Astrocyte of the spinal cord (primary cell): ENCODE results near the gene RPS21.

ENCODE experiments used
- DNase-seq: peaks from one replicate; pipeline ENCODE4 v3.0.0; 2011; ENCODE audit warnings: low read depth, low spot score
- H3K4me3 ChIP-seq: 2 replicates; pipeline ENCODE4 v1.5.1; 2011; ENCODE audit warnings: low read depth, mild to moderate bottlenecking, low read length, moderate library complexity
- in situ Hi-C: cut with HindIII; loops from 2 replicates; pipeline ENCODE4 v1.10.0; 2017; ENCODE audit warnings: low sequenced_read_pairs
- TF ChIP-seq, protein P1 (sequence below): IDR thresholded peaks from 2 replicates; pipeline ENCODE4 v1.5.1; 2012; ENCODE audit warnings: low read depth, mild to moderate bottlenecking, low read length, inconsistent platforms

Gene RPS21

DNA sequence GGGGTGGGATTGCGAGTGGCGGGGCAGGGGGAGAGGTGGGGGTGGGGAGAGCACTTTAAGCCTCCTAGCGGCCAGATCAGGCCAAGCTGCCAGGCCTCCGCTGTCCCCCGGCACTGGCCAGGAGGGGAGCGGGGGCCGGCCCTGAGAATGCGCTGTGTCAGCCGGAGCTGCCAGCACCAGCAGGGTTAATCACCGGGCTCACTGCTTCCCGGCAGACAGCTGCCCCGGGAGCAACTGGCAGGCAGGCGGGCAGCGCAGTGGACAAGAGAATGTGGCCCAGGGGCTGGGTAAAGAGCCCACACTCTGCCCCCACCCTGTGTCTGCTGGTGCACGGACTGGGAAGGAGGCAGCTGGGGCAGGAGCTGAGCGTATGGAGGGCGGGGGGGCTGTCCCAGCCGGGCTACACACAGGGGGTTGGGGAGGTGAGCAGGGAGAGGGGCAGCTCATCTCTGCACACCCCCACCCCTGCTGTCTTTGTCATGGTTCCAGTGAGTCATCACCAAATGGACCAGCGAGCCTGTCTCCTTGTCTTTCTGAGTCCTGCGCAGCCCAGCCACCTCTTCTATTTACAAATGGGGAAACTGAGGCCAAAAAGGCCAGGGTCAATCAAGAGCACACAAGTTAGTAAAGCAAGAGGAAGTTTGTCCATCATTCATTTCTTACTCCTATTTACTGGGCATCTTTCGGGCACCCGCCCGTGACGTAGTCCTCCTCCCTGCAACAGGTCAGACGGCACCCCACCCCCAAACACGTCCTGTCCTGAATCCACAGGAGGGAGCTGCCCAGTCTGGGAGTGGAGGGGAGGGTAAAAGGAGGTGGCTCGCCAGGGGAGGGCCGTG lies 17.7 kb upstream of the RPS21 start:
- TF ChIP-seq, protein P1, sequence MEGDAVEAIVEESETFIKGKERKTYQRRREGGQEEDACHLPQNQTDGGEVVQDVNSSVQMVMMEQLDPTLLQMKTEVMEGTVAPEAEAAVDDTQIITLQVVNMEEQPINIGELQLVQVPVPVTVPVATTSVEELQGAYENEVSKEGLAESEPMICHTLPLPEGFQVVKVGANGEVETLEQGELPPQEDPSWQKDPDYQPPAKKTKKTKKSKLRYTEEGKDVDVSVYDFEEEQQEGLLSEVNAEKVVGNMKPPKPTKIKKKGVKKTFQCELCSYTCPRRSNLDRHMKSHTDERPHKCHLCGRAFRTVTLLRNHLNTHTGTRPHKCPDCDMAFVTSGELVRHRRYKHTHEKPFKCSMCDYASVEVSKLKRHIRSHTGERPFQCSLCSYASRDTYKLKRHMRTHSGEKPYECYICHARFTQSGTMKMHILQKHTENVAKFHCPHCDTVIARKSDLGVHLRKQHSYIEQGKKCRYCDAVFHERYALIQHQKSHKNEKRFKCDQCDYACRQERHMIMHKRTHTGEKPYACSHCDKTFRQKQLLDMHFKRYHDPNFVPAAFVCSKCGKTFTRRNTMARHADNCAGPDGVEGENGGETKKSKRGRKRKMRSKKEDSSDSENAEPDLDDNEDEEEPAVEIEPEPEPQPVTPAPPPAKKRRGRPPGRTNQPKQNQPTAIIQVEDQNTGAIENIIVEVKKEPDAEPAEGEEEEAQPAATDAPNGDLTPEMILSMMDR, result peak; percentile 53
- H3K4me3 ChIP-seq, result no peak overlapping the region
- DNase-seq, result peak; percentile 57
- in situ Hi-C loops, result no loop called here

GRCh38 chr20:62369815-62370114 lies 17.1 kb upstream of the RPS21 start:
- TF ChIP-seq, protein P1, result no peak
- in situ Hi-C loops, result no loop called here
- DNase-seq, result no peak
- H3K4me3 ChIP-seq, result no peak overlapping the region

GRCh38 chr20:62370115-62370806 lies 16.6 kb upstream of the RPS21 start:
- H3K4me3 ChIP-seq, result no peak overlapping the region
- DNase-seq, result peak; percentile 78
- TF ChIP-seq, protein P1, result no peak
- in situ Hi-C loops, result no loop called here

DNA sequence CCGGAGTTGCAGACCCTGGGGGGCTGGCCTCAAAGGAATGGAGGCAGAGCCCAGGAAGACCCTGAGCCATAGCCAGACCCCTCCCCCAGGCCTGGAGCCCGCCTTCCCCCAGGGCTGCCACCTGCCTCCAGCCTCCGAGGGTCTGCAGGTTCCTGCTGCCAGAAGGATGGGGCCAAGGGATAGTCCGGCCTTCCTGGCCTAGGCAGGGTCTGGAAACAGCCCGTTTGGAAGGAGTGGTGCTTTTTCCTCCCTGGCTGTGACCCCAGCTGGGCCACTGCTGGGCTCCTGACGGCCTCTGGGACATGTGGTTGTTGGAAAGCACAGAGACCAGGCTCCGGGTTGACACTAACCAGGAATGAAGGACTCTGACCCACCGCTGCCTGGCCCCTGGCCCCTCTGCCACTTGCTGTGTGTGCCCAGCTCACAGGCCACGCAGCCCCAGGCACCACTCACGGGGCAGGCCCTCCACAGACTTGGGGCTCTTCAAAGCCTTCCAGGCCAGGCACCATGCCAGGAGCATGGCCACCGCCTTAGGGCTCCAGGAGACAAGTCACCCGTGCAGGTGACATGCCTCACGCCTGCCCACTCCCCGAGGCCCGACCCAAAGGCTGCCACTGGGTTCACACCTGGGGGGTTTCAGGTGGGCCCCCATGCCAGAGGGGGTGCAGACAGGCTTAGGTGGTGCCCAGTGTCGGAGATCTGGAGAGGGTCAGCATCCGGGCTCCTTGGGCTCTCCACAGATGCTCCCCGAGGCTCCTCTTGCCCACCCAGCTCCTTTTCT lies 15.9 kb upstream of the RPS21 start:
- in situ Hi-C loops, result no loop called here
- TF ChIP-seq, protein P1, result no peak
- DNase-seq, result no peak
- H3K4me3 ChIP-seq, result no peak overlapping the region

GRCh38 chr20:62371588-62372041 lies 15.3 kb upstream of the RPS21 start:
- DNase-seq, result no peak
- TF ChIP-seq, protein P1, result no peak
- in situ Hi-C loops, result no loop called here

More at GRCh38 chr20:62371588-62372041, 15.3 kb upstream of the RPS21 start:
- H3K4me3 ChIP-seq, result no peak overlapping the region
